GM18508 (cell line): Measurements from ENCODE around the gene RDH16.
"Not testable (repeated sequence)": the region's sequence is repeated elsewhere in the genome, so short reads cannot be mapped to it uniquely, and the experiment has no call there.

Experiments used
- ATAC-seq: cut with Tn5 transposase; IDR thresholded peaks from one replicate; pipeline ENCODE4 v1.9.1; 2021; ENCODE audit warnings: moderate number of reproducible peaks; ENCODE audit not compliant: insufficient read depth, unreplicated experiment

The RDH16 gene

GRCh38 chr12:56929780-56930179, 27.6 kb downstream of the RDH16 start:
- no peak for ATAC-seq

- ATAC-seq: no peak
Observed at GRCh38 chr12:56928262-56928661, 29.1 kb downstream of the RDH16 start.

GRCh38 chr12:56927281-56927680, 30.1 kb downstream of the RDH16 start:
- no peak for ATAC-seq

- no peak for ATAC-seq
Observed at GRCh38 chr12:56922031-56922430, 35.4 kb downstream of the RDH16 start.

- ATAC-seq: no peak
Observed at GRCh38 chr12:56921346-56921745, 36.1 kb downstream of the RDH16 start.

- ATAC-seq: not testable (repeated sequence)
Observed at GRCh38 chr12:56918139-56918538, 39.3 kb downstream of the RDH16 start.

GRCh38 chr12:56916996-56917333, 40.4 kb downstream of the RDH16 start:
- no peak for ATAC-seq

GRCh38 chr12:56916296-56916995, 41.0 kb downstream of the RDH16 start:
- no peak for ATAC-seq

- no peak for ATAC-seq
Observed at GRCh38 chr12:56914724-56915123, 42.7 kb downstream of the RDH16 start.

- no peak for ATAC-seq
Observed at GRCh38 chr12:56914256-56914655, 43.2 kb downstream of the RDH16 start.

GRCh38 chr12:56909403-56909802, 48.0 kb downstream of the RDH16 start:
- ATAC-seq: not testable (repeated sequence)

- no peak for ATAC-seq
Observed at GRCh38 chr12:56908136-56908535, 49.3 kb downstream of the RDH16 start.

GRCh38 chr12:56905852-56906251, 51.6 kb downstream of the RDH16 start:
- no peak for ATAC-seq

- ATAC-seq: no peak
Observed at GRCh38 chr12:56903374-56903773, 54.0 kb downstream of the RDH16 start.
